ENCODE data around the gene SMC1B.

DNA sequence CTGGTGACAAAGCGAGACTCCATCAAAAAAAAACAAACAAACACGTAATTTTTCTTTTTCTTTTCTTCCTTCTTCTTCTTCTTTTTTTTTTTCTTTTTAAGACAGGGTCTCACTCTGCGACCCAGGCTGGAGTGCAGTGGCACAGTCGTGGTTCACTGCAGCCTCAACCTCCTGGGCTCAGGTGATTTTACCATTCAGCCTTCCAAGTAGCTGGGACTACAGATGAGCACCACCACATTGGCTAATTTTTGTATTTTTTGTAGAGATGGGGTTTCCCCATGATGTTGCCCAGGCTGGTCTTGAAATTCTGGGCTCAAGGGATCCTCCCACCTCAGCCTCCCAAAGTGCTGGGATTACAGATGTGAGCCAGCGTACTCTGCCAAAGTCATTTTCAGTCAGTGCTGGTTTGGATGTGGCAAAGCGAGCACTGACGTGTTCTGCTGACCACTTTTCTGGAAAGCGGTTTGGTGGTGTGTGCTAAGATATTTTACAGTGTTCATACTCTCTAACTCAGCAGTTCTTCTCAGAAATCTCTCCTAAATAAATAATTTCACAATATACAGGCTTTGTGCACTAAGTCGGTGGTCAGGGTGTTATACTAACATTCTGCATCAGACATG lies 92.9 kb downstream of the SMC1B start:
- TF ChIP-seq, protein P1, sequence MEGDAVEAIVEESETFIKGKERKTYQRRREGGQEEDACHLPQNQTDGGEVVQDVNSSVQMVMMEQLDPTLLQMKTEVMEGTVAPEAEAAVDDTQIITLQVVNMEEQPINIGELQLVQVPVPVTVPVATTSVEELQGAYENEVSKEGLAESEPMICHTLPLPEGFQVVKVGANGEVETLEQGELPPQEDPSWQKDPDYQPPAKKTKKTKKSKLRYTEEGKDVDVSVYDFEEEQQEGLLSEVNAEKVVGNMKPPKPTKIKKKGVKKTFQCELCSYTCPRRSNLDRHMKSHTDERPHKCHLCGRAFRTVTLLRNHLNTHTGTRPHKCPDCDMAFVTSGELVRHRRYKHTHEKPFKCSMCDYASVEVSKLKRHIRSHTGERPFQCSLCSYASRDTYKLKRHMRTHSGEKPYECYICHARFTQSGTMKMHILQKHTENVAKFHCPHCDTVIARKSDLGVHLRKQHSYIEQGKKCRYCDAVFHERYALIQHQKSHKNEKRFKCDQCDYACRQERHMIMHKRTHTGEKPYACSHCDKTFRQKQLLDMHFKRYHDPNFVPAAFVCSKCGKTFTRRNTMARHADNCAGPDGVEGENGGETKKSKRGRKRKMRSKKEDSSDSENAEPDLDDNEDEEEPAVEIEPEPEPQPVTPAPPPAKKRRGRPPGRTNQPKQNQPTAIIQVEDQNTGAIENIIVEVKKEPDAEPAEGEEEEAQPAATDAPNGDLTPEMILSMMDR (IDR thresholded peaks at IDR 0.05; ENCODE audit: low read depth, low read length, missing input control), result no peak
- TF ChIP-seq, protein P2, sequence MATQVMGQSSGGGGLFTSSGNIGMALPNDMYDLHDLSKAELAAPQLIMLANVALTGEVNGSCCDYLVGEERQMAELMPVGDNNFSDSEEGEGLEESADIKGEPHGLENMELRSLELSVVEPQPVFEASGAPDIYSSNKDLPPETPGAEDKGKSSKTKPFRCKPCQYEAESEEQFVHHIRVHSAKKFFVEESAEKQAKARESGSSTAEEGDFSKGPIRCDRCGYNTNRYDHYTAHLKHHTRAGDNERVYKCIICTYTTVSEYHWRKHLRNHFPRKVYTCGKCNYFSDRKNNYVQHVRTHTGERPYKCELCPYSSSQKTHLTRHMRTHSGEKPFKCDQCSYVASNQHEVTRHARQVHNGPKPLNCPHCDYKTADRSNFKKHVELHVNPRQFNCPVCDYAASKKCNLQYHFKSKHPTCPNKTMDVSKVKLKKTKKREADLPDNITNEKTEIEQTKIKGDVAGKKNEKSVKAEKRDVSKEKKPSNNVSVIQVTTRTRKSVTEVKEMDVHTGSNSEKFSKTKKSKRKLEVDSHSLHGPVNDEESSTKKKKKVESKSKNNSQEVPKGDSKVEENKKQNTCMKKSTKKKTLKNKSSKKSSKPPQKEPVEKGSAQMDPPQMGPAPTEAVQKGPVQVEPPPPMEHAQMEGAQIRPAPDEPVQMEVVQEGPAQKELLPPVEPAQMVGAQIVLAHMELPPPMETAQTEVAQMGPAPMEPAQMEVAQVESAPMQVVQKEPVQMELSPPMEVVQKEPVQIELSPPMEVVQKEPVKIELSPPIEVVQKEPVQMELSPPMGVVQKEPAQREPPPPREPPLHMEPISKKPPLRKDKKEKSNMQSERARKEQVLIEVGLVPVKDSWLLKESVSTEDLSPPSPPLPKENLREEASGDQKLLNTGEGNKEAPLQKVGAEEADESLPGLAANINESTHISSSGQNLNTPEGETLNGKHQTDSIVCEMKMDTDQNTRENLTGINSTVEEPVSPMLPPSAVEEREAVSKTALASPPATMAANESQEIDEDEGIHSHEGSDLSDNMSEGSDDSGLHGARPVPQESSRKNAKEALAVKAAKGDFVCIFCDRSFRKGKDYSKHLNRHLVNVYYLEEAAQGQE (IDR thresholded peaks at IDR 0.05), result no peak
- TF ChIP-seq FOXA1 (IDR thresholded peaks at IDR 0.05) (no peak), RAD21 (IDR thresholded peaks at IDR 0.05) (no peak)
- TF ChIP-seq, protein P3, sequence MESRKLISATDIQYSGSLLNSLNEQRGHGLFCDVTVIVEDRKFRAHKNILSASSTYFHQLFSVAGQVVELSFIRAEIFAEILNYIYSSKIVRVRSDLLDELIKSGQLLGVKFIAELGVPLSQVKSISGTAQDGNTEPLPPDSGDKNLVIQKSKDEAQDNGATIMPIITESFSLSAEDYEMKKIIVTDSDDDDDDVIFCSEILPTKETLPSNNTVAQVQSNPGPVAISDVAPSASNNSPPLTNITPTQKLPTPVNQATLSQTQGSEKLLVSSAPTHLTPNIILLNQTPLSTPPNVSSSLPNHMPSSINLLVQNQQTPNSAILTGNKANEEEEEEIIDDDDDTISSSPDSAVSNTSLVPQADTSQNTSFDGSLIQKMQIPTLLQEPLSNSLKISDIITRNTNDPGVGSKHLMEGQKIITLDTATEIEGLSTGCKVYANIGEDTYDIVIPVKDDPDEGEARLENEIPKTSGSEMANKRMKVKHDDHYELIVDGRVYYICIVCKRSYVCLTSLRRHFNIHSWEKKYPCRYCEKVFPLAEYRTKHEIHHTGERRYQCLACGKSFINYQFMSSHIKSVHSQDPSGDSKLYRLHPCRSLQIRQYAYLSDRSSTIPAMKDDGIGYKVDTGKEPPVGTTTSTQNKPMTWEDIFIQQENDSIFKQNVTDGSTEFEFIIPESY (IDR thresholded peaks at IDR 0.05), result no peak
